HG03439 (cell line): ENCODE data around the gene ABHD16A.

Experiments
- ATAC-seq: cut with Tn5 transposase; IDR thresholded peaks from one replicate; pipeline ENCODE4 v1.9.1; 2021; ENCODE audit warnings: mild to moderate bottlenecking, moderate library complexity; ENCODE audit not compliant: unreplicated experiment

ABHD16A gene

GRCh38 chr6:31642798-31643570 lies 60.1 kb downstream of the ABHD16A start:
- ATAC-seq = no peak

DNA sequence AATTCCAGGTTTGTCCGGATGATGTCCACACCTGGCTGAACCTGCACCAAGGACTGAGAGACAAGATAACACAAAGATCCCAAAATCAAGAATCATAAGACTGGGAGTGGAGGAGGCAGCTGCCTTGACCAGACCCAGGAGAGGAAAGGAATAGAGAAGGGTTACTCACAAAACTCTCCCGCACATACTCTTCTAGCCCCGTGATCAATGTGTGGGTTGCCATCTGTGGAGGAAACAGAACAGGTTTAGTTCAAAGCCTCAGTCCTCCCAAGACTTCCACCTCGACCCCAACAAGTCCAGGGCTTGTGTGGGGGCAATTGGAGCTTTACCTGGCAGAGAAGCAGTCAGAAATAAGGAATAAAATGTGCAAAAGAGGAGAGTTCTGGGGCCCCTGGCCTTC lies 61.8 kb downstream of the ABHD16A start:
- ATAC-seq = no peak

- no peak for ATAC-seq
Measured at GRCh38 chr6:31640612-31641011, 62.5 kb downstream of the ABHD16A start.

DNA sequence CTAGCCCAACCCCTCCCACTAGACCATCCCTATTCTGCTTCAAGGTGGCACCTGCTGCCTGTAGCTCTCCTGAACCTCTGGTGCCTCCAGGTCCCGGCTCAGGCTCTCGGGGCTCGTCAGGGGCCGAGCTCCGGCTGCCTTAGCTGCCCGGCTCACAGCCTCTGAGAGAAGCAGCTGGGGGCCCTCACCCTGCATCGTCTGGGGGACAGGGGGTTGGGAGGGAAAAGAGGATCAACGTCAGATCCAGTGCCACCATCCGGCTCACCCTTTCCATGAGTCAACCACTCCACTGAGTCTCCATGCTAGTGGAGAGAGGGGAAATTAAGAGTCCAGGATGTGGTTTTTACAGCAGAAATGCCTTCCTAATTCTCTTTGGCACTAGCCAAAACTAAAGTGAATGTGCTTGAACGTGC lies 63.7 kb downstream of the ABHD16A start:
- ATAC-seq = no peak

DNA sequence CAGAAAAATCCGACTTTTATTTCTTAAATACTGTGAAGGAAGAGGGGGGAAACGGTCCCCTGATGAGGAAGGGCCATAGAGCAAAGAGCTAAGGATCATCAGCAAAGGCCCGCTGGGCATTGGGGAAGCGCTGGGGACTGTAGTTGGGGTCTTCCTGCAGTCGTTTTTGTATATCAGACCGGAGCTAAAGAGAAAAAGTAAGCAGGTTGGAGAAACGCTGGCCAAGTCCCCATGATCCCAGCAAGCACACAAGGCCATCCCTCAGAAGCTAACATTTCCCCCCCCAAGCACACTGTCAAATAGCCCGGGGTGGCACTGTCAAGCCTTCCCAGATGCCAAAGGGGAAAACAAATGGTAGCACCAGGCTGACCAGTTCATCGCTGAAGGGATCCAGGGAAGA lies 64.1 kb downstream of the ABHD16A start:
- no peak for ATAC-seq
